HuH-7 (cell line): ENCODE results near the gene SPARC.
"Not testable (repeated sequence)": the region's sequence is repeated elsewhere in the genome, so short reads cannot be mapped to it uniquely, and the experiment has no call there.

Experiments used
- DNase-seq: peaks from one replicate; pipeline ENCODE4 v3.0.0; 2011; ENCODE audit warnings: low spot score

The SPARC gene

DNA sequence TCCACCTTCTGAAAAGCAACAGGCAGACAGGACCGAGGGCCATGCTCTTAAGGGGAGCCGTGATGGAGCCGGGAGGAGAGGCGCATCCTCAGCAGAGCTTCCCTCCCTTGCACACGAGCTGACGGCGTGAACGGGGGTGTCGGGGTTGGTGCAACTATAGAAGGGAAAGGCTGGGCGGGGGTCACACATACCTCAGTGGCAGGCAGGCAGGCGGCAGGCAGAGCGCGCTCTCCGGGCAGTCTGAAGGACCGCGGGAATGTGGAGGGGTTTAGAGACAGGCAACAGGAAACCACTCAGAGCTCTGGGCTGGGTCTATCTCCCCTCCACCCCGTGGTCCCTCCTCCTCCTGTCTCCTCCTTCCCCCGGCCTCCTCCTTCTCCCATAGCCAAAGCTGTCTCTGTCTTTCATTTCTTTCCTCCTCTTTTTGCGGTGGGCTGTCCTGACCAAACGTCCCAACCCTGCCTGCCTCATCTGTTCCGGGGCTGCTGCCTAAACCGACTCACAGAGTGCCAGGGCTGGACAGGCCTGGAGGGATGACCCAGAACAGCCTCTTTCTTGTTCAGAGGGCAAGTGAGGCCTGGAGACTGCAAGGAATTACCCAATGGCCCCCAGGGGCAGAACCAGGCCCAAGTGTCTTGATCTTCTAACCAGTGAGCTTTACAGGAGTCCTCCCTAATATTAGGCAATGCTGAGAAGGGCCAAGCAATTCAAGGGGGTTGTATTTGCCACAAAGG, at the start of gene SPARC:
SPARC (minus strand) TSS at position 242 of the 734 bp plus-strand sequence. CDS start 10,727 bp downstream, outside the sequence.
- DNase-seq = no peak

- no peak for DNase-seq
Observed at GRCh38 chr5:151735646-151736045, 48.9 kb upstream of the SPARC start.

- DNase-seq = no peak
Observed at GRCh38 chr5:151734064-151734408, 47.3 kb upstream of the SPARC start.

DNA sequence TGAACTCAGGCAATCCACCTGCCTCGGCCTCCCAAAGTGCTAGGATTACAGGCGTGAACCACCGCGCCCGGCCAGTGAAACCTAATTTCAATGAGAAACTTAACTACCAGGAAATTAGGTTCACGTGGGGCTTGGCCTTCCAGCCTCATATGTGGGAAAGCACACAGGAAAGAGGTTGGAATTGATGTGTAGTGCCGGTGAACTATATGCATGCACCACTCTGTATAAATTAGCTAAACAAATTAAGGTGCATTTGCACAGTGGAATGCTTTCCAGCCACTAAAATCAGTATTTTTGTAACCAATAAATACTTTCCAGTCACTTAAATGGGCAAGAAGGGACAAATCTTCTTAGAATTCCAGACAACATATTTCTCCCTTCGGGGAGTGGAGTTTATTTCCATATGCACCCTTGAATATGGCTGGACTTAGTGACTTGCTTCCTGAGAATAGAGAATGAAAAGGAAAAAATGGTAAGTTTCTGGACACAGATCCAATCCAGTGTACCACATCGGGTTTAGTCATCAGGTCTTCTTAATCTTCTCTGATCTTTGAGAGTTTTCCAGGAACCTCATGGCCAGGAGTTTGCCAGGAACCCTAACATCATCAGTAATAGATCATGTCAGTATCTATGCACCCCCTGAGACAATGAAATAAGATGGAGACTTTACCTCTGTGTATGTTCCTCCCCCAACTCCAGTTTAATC, 46.8 kb upstream of the SPARC start:
- no peak for DNase-seq

DNA sequence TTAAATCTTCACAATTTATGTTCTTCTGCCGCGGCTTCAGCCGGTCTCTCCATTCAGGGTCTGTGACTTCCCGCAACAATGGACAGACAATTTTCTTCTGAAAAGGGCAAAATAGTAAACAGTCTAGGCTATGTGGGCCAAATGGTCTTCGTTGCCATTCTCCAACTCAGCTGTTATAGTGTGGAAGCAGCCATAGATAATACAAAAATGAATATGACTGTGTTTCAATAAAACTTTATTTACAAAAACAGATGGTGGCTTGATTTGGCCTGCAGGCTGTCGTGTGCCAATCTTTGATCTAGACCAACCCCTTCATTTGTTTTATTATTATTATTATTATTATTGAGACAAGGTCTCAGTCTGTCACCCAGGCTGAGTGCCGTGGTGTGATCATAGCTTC, 43.7 kb upstream of the SPARC start:
- DNase-seq = no peak

GRCh38 chr5:151729597-151729996, 42.9 kb upstream of the SPARC start:
- not testable (repeated sequence) for DNase-seq

GRCh38 chr5:151724360-151724759, 37.6 kb upstream of the SPARC start:
- no peak for DNase-seq

DNA sequence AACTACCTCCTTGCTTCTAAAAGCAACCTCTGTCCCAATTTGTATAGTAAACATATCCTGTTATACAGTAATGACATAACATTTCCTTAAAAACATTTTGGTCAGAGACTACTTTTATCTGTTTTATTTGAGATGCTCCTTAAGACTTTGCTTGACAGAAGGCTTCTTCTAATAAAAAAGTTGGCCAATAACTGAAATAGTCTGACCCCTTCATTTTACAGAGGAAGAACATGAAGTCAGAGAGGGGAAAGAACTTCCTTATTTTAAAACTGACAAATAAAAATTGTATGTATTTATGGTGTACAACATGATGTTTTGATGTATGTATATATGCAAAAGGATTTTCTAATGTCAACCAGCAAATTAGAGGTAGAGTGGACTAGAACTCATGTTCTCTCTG, 35.8 kb upstream of the SPARC start:
- no peak for DNase-seq

DNA sequence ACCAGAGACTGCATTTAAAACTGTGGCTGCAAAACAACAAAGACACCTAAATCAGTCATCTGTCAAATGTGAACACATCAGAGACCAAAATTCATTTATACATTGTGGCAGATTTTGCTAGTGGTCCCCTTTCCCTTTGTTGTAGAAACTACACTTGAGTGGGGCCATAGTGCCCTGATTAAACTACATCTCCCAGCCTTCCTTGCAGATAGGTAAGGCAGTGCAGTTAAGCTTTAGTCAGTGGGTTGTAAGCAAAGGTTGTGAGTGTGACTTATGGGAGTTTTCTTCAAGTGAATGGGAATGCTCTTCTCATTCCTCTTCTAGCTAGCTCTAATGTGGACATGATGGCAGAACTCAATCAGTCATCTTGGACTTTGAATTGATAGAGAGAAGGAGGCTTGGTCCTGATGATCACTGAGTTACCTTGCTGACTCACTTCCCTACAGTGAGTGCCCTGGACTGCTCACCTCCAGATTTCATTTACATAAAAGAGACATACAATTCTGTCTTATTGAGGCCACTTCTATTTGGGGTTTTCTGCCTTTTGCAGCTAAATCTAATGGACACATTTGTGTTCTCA, 35.2 kb upstream of the SPARC start:
- DNase-seq = no peak

DNA sequence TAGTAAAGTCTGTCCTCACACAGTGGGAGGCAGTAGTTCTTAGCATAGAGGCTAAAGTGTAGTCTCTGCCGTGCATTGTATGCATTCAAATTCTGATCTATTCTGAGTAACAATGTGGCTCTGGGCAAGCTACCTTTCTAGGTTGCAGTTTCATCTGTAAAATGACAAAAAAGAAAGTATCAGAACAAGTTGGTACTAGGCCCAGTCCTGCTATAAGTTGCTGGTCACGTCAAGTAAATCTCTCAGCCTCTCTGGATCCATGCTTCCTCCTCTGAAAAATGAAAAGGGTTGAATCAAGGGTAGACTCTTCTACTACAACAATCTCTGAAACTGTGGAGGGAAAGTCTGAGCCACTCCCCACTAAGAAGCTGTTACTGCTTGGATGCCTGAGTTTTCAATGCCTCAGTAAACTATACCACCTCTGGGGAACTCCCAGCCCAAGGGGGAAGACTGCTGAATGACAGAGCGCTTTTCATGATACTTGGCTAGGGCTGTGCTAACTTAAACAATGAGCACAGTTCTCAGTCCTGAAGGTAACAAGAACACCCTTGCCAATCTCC, 34.5 kb upstream of the SPARC start:
- no peak for DNase-seq

GRCh38 chr5:151720215-151720614, 33.5 kb upstream of the SPARC start:
- DNase-seq = no peak

DNA sequence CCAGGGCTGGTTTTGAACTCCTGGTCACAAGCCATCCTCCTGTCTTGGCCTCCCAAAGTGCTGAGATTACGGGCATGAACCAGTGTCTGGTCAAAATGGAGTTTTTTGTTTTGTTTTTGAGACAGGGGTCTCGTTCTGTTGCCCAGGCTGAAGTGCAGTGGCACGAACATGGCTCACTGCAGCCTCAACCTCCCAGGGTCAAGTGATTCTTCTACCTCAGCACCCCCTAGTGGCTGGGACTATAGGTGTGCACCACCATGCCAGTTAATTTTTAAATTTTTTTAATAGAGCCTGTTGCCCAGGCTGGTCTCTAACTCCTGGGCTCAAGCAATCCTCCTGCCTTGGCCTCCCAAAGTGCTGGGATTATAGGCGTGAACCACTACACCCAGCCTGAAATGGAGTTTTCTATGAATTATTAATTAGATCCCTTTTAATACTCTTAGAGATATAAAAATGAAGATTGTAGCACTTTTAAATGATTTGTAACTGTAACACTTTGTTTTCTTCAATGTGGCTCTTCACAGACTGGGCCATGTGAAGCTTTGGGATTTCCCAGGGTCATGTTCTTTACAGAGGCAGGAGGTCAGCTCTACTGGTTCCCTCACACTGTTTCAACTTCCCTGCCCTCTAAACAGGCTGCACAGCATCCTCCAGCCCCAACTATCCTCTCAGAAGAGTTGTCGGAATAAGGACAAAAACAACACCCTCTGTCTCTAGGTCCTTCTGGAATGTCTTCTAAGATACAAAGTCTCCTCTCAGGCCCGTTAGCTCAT, 32.7 kb upstream of the SPARC start:
- no peak for DNase-seq

GRCh38 chr5:151718646-151719045, 31.9 kb upstream of the SPARC start:
- no peak for DNase-seq

DNA sequence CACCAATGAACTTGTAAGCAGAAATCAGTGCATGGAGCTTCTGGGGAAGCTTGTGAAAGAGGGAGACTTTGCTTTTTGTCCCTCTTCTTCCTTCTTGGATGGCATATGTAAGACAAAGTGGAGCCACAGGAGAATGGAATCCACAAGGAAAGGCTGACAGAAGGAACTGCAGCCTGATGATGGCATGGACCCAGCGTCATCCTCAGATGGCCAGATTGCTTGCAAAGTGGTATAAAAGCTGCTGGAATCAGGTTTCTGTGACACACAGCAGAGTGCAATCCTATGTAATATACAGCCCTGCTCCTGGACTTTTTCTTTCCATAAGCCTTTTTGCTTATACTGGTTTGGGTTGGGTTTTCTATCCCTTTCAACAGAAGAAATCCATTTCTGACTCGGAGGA, 31.4 kb upstream of the SPARC start:
- no peak for DNase-seq

- no peak for DNase-seq
Observed at GRCh38 chr5:151717416-151717815, 30.7 kb upstream of the SPARC start.

DNA sequence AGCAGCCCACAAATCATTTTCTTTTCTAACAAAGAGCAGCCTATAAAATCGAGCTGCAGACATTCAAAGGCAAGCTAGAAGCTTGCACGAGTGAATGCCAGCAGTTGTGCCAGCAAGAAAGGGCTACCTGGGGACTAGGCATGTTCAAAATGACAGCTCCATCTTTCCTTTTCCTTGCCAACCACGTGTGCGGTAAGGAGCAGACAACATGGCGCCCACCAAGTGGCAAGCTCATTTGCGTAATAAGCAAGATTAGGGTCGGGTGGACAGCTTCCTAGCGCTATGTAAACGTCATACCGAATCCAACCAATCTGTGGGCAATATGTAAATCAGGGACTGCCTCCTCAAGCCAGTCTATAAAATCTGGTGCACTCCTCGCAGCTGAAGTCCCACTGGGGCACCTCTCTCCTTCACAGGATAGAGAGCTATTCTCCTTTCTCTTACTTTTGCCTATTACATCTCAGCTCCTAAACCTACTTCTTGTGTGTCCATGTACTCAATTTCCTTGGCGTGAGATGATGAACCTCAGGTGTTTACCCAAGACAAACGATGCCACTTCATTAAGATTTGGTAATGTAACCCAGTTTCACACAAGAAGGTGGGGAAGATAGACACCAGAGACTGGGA, 22.5 kb upstream of the SPARC start:
- no peak for DNase-seq

- DNase-seq = peak; percentile 20
Observed at GRCh38 chr5:151708126-151708525, 21.4 kb upstream of the SPARC start.

DNA sequence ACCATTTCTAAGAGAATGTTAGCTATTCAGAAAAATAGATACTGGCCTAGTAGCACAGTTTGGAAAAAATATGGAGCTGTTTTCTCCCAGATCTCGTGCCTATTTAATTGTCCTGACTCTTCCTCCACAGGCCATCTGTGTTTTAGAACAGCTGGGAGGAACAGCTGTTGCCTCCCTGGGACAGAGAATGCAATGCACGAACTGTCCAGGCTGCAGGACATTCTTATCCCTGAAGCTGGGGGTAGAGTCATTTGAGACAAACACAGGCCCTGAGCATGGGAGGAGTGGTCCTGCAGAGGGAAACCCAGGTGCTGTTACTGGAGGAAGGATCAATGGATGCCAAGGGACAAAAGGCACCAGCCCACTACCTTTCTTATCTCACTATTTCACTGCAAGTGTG, 20.9 kb upstream of the SPARC start:
- no peak for DNase-seq

DNA sequence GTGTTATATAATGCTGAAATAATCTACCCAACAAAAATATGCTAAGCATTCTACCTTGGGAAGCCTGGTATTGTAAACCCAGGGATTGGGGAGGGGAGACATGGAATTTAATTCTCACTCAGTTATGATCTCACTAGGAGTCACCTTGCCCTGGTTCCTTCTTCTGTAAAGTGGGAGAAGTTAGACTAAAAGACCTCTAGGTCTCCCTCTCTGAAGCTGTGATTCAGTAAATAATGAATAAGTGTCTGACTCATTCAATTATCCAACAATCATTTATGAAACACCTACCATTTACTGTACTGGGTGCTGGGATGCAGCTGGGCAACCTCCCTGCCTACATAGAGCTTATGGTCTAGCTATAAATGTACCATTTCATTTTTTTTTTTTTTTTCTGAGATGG, 20.2 kb upstream of the SPARC start:
- no peak for DNase-seq

GRCh38 chr5:151703780-151704179, 17.1 kb upstream of the SPARC start:
- no peak for DNase-seq

DNA sequence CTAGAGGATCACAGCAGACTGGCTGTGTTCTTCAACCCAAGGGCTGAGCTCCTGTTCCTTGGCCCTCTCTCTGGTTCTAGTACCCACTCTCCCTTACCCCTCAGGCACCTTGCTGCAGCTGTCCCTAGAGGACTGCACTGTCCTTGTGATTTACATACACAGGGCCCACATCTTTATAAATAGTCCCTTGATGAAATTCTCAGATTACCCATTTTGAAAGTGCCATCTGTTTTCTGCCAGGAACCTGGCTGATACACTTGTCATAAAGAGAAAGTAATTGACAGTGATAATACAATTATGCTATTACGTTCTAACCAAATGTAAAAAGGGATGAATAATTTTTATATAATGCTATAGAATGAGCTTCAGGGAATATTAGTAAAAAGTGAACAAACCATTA, 16.5 kb upstream of the SPARC start:
- no peak for DNase-seq

DNA sequence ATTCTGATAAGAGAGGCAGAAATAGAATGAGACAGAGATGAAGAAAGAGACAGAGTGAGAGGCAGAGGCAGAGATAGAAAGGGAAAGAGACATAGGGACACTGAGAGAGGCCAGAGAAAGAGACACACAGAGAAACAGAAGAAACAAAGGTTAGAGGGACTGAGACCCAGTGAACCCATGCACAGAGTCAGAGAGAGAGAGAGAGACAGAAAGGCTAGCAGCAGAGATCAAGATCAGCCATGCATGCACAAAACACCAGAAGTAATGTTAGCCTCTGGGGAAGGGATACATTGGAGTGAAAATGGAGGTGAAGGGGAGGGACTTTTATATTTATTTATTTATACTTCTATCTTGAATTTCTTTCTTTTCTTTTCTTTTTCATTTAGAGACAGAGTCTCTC, 14.1 kb upstream of the SPARC start:
- DNase-seq = no peak
